ENCODE data around the gene FAM3D.

DNA sequence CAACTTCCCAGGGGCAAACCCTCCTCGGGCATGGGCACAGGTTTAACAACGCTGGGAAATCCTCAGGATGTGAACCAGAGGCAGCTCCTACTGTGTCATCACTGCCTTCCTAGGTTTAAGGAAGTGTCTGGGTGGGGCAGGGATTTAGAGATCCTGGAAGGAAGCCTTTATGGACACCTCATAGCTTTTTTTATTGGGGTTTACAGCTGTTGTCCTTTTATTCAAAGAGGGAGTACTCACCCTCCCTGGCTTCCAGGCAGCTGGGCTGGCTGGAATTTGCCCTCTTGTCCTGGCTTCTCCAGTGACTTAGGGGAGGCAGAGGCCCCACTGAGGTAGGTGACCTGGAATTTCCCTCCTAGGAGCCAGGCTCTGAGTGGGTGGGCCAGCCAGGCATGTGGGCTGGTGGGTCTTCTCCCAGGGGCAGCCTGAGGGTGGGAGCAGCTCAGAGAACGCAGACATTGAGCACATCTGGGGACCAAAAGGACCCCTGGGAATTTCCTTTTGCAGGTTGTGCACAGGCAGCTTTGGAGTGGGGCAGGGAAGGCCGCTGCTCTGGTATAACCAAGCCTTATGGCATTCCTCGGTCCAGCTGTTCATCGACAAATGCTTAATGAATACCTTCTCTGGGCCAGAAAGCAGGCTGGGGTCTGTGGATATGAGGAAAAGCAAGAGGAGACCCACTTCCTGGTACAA is 13.5 kb upstream of the FAM3D start:
- TF ChIP-seq ZNF391 (tag by site-specific recombination; IDR thresholded peaks at IDR 0.05; ENCODE audit: borderline replicate concordance, low read depth) (no peak), ZNF549 (tag by site-specific recombination; IDR thresholded peaks at IDR 0.05) (no peak)
- TF ChIP-seq, protein P1, sequence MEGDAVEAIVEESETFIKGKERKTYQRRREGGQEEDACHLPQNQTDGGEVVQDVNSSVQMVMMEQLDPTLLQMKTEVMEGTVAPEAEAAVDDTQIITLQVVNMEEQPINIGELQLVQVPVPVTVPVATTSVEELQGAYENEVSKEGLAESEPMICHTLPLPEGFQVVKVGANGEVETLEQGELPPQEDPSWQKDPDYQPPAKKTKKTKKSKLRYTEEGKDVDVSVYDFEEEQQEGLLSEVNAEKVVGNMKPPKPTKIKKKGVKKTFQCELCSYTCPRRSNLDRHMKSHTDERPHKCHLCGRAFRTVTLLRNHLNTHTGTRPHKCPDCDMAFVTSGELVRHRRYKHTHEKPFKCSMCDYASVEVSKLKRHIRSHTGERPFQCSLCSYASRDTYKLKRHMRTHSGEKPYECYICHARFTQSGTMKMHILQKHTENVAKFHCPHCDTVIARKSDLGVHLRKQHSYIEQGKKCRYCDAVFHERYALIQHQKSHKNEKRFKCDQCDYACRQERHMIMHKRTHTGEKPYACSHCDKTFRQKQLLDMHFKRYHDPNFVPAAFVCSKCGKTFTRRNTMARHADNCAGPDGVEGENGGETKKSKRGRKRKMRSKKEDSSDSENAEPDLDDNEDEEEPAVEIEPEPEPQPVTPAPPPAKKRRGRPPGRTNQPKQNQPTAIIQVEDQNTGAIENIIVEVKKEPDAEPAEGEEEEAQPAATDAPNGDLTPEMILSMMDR (tag by site-specific recombination; IDR thresholded peaks at IDR 0.05) = no peak
